Ovary (tissue), 10 donors: ENCODE results near the gene OSTM1. TPM values are rescaled to one million over a fixed set of nuclear protein-coding genes. Genes with fewer than 3 reads are reported as not detected.

Experiments
- DNase-seq, 5 donors: peaks; one replicate each; pipeline ENCODE4 v3.0.0-alpha.2; 2019 to 2020
- H3K27ac ChIP-seq, 2 donors: fragments of 200-600 bp; one replicate each; pipeline versions ENCODE4 v1.5.1 to v1.8.0; 2019 to 2022
- H3K27me3 ChIP-seq: fragments of 200-600 bp; one replicate; pipeline ENCODE4 v1.8.0; 2022
- H3K36me3 ChIP-seq: fragments of 200-600 bp; sonication (generic); one replicate; pipeline ENCODE4 v1.5.1; 2019
- H3K4me1 ChIP-seq: one replicate; pipeline ENCODE4 v1.8.1; 2013; ENCODE audit warnings: mild to moderate bottlenecking, moderate library complexity; ENCODE audit not compliant: insufficient read depth
- H3K4me3 ChIP-seq: fragments of 200-600 bp; sonication (generic); one replicate; pipeline ENCODE4 v1.5.1; 2017
- H3K9me3 ChIP-seq, 2 donors: fragments of 200-600 bp in 1 of 2; sonication (generic) in 1 of 2; one replicate each; pipeline versions ENCODE4 v1.5.1 to v1.8.1; 2013 to 2019; ENCODE audit warnings: mild to moderate bottlenecking in 1 of 2, moderate library complexity in 1 of 2
- CTCF ChIP-seq, 3 donors: fragments of 450-650 bp in 2 of 3; fragments of 200-600 bp in 1 of 3; IDR thresholded peaks; one replicate each; pipeline versions ENCODE4 v1.5.1 to v1.8.0; 2016 to 2022; ENCODE audit warnings: antibody characterized with exemption in 3 of 3, mild to moderate bottlenecking in 1 of 3
- EP300 ChIP-seq: sonication (generic); formaldehyde crosslinking; IDR thresholded peaks from one replicate; pipeline ENCODE4 v1.6.1; 2017; ENCODE audit warnings: antibody characterized with exemption
- POLR2A ChIP-seq: fragments of 450-650 bp; IDR thresholded peaks from one replicate; pipeline ENCODE4 v1.6.1; 2017; ENCODE audit warnings: antibody characterized with exemption, mild to moderate bottlenecking, moderate library complexity
- WGBS, 3 donors: extraction: QIAGEN DNeasy Blood & Tissue Kit in 1 of 3; methylation state at CpG; one replicate each; pipeline versions ENCODE4 v1.1.5 to v1.1.7; 2013 to 2017; 5-methylcytosine and 5-hydroxymethylcytosine counted together
- intact Hi-C, 4 donors: fragments of 100-400 bp; cut with DNase I; formaldehyde crosslinking; loops; one replicate each; pipeline versions ENCODE4 v1.11.0 to v1.15.1; 2022 to 2023
- long read RNA-seq, 3 donors: library from polyadenylated mRNA in 2 of 3; unstranded in 2 of 3; transcript quantifications; one replicate each; pipeline ENCODE4 v2.0.0 and lab custom pipeline, GENCODE V29; 2021 to 2026
- polyA plus RNA-seq, 2 donors: library from polyadenylated mRNA; stranded (reverse); fragments of 200-250 nt in 1 of 2; fragments of 350-450 nt in 1 of 2; fragmentation: Illumina TruSeq in 1 of 2; extraction: RNeasy Lipid Tissue Mini Kit (QIAGEN cat#74804) in 1 of 2; gene quantifications; one replicate each; pipeline ENCODE4 v1.2.3, GENCODE V29; 2013 to 2014
- total RNA-seq, 7 donors: library from RNA; depleted of rRNA in 2 of 7; stranded (reverse); fragments of >200 nt in 2 of 7; fragmentation: NEBNext Ultra II Directional in 3 of 7; extraction: Animal tissue kit (Norgen Biotek cat#: 25700) in 3 of 7; gene quantifications; one replicate each; pipeline versions ENCODE4 v1.1.0 to v1.2.4, GENCODE V29; 2016 to 2023
- donor health status: DM: no; HTN: no; CAD: no; lungs with moderate emphysema.
- donor health status: DM: no; HTN: no; CAD: no.
- donor health status: Bipolar disorder and iron deficiency.
- donor health status: DM: yes; HTN: yes; CAD: no.
- donor health status: DM: no; HTN: no; CAD: no.
- donor health status: DM: yes; HTN: yes; CAD: no.

The OSTM1 gene
- total RNA-seq (10 to 100 TPM; 17.1 to 55.5 (median 35.2) TPM), polyA plus RNA-seq (10 to 100 TPM; 10.9 to 26.1 TPM)
- long read RNA-seq, donor 1, full-length matches to known transcripts, result 26 of 41 reads
- long read RNA-seq, donor 1, partial matches to known transcripts, result 13 of 41 reads
- long read RNA-seq, donor 1, other reads (novel, unspliced or antisense), result 2 of 41 reads
- long read RNA-seq, donor 2, full-length matches to known transcripts, result 10 of 10 reads
- long read RNA-seq, donor 2, partial matches to known transcripts, result 0 of 10 reads
- long read RNA-seq, donor 2, other reads (novel, unspliced or antisense), result 0 of 10 reads
- long read RNA-seq, donor 3, full-length matches to known transcripts, result 98 of 108 reads
- long read RNA-seq, donor 3, partial matches to known transcripts, result 1 of 108 reads
- long read RNA-seq, donor 3, other reads (novel, unspliced or antisense), result 9 of 108 reads

GRCh38 chr6:108074359-108075144 is at the start of gene OSTM1:
TSS of gene OSTM1 (minus strand) at chr6:108074741. CDS start at chr6:108074651, 90 bp downstream.
- peak within 1 kb of the TSS; percentile 97 for H3K4me3 ChIP-seq
- intact Hi-C loops, result no loop called here
- 0 to 1% (median 0%) methylated on average over 33 to 86 of the region's 86 CpGs for WGBS, 3 donors
- H3K27me3 ChIP-seq, result no peaks in the 10 kb centered on the region
- peak; percentile 86 to 96 (median 91) for DNase-seq
- no peaks in the 10 kb centered on the region for H3K9me3 ChIP-seq
- peaks cover 7% of the 10 kb centered on the region for H3K4me1 ChIP-seq
- H3K27ac ChIP-seq, result peak within 1 kb of the TSS; percentile 26 to 71
- TF ChIP-seq POLR2A (peak; percentile 69), EP300 (no peak), CTCF (IDR thresholded peaks at IDR 0.05) (no peak)
- no peaks in the 10 kb centered on the region for H3K36me3 ChIP-seq

GRCh38 chr6:108123946-108124345 is 49.4 kb upstream of the OSTM1 start:
- no peaks in the 10 kb centered on the region for H3K27me3 ChIP-seq
- TF ChIP-seq POLR2A (no peak), CTCF (IDR thresholded peaks at IDR 0.05) (no peak), EP300 (no peak)
- 32 to 39% (median 33%) methylated on average over 7 of the region's 7 CpGs for WGBS, 3 donors
- DNase-seq, result no peak
- intact Hi-C loops, result no loop called here
- peaks cover 5% of the 10 kb centered on the region for H3K4me1 ChIP-seq
- no peaks in the 10 kb centered on the region for H3K36me3 ChIP-seq
- no peaks in the 10 kb centered on the region for H3K9me3 ChIP-seq
- no peak overlapping the region for H3K4me3 ChIP-seq
- H3K27ac ChIP-seq, result no peak overlapping the region

GRCh38 chr6:108123481-108123929 is 49.0 kb upstream of the OSTM1 start:
- DNase-seq, result no peak
- WGBS, 3 donors, result 18 to 36% (median 21%) methylated on average over 13 of the region's 13 CpGs
- Histone ChIP-seq H3K4me1 (peaks cover 5% of the 10 kb centered on the region), H3K36me3 (no peaks in the 10 kb centered on the region), H3K9me3 (no peaks in the 10 kb centered on the region), H3K4me3 (no peak overlapping the region), H3K27ac (no peak overlapping the region), H3K27me3 (no peaks in the 10 kb centered on the region)
- intact Hi-C loops, result no loop called here
- TF ChIP-seq POLR2A, result no peak
- no peak for TF ChIP-seq EP300
- TF ChIP-seq CTCF (IDR thresholded peaks at IDR 0.05), result no peak

GRCh38 chr6:108121612-108122011 is 47.1 kb upstream of the OSTM1 start:
- TF ChIP-seq CTCF (IDR thresholded peaks at IDR 0.05), result no peak
- no peak for TF ChIP-seq POLR2A
- no peak for TF ChIP-seq EP300
- Histone ChIP-seq H3K27me3 (no peaks in the 10 kb centered on the region), H3K4me1 (peaks cover 10% of the 10 kb centered on the region), H3K9me3 (no peaks in the 10 kb centered on the region), H3K27ac (no peak overlapping the region), H3K4me3 (no peak overlapping the region), H3K36me3 (no peaks in the 10 kb centered on the region)
- intact Hi-C loops, result no loop called here
- no peak for DNase-seq
- 60 to 68% (median 61%) methylated on average over 10 of the region's 10 CpGs for WGBS, 3 donors
